Naive thymus-derived CD8-positive, alpha-beta T cell (primary cell): Measurements from ENCODE around the gene VAT1. TPM values are rescaled to one million over a fixed set of nuclear protein-coding genes. Genes with fewer than 3 reads are reported as not detected.
"Not testable (repeated sequence)": the region's sequence is repeated elsewhere in the genome, so short reads cannot be mapped to it uniquely, and the experiment has no call there.

Source experiments
- ATAC-seq, 2 donors: fragments of 150-1000 bp; cut with Tn5 transposase in 1 of 2; sonication (Bioruptor Pico), chemical (Tn5 transposase) in 1 of 2; 1 replicate in 1 of 2; 2 replicates in 1 of 2; pipeline ENCODE4 v1.10.0; 2021; ENCODE audit warnings: mild to moderate bottlenecking in 2 of 2, moderate library complexity in 2 of 2
- POLR2A ChIA-PET: fragments of 350-600 bp; sonication (Branson Sonifier 250); formaldehyde crosslinking; loops from one replicate; lab custom pipeline; 2021; ENCODE audit warnings: antibody characterized with exemption; lab: Charles Lee
- DNase-seq, 10 donors: peaks; one replicate each; pipeline versions ENCODE4 v3.0.0 to v3.0.0-alpha.2; 2020 to 2022
- H3K27ac Mint-ChIP-seq, 10 donors: one replicate each; pipeline ENCODE4 v1.8.0; 2020 to 2022; ENCODE audit warnings: mild to moderate bottlenecking in 10 of 10, mixed read lengths in 10 of 10, moderate library complexity in 4 of 10, inconsistent platforms in 1 of 10
- H3K27me3 Mint-ChIP-seq, 5 donors: one replicate each; pipeline ENCODE4 v1.8.0; 2021 to 2022; ENCODE audit warnings: mixed read lengths in 5 of 5
- H3K36me3 Mint-ChIP-seq, 3 donors: one replicate each; pipeline ENCODE4 v1.8.0; 2020 to 2022; ENCODE audit warnings: mixed read lengths in 3 of 3, mild to moderate bottlenecking in 2 of 3, inconsistent platforms in 1 of 3
- H3K4me1 Mint-ChIP-seq, 4 donors: one replicate each; pipeline ENCODE4 v1.8.0; 2021 to 2022; ENCODE audit warnings: mixed read lengths in 4 of 4
- H3K4me3 Mint-ChIP-seq, 10 donors: one replicate each; pipeline ENCODE4 v1.8.0; 2020 to 2022; ENCODE audit warnings: mild to moderate bottlenecking in 10 of 10, mixed read lengths in 10 of 10, moderate library complexity in 6 of 10, inconsistent platforms in 1 of 10
- H3K9me3 Mint-ChIP-seq, 9 donors: one replicate each; pipeline ENCODE4 v1.8.0; 2020 to 2022; ENCODE audit warnings: mixed read lengths in 9 of 9, mild to moderate bottlenecking in 3 of 9, inconsistent platforms in 1 of 9, moderate library complexity in 1 of 9
- polyA plus RNA-seq, 3 donors: library from polyadenylated mRNA; unstranded; fragments of 300-500 nt; fragmentation: Illumina TruSeq; gene quantifications; one replicate each; pipeline ENCODE4 v1.2.3, GENCODE V29; 2021
- total RNA-seq, 8 experiments: library from RNA in 2 of 8; stranded (reverse) in 2 of 8; gene quantifications; one replicate each; pipeline ENCODE4 v1.2.3 and lab custom pipeline; 2021 to 2026

VAT1 gene
- total and polyA plus RNA-seq, 5 experiments from 2014 or later = 24.7 to 42.2 (median 33.9) TPM

- Mint-ChIP-seq H3K9me3 (no peaks in the 10 kb centered on the region), H3K36me3 (peaks cover 0 to 42% (median 4%) of the 10 kb centered on the region in 3 donors), H3K27ac (peak overlapping the region in 3 of 10 donors; percentile 63 to 85 (median 69)), H3K4me3 (no peak overlapping the region), H3K4me1 (peaks cover 11 to 35% (median 24%) of the 10 kb centered on the region in 4 donors), H3K27me3 (no peaks in the 10 kb centered on the region)
- ATAC-seq (no peak), DNase-seq (no peak)
- POLR2A ChIA-PET = no interaction called here
Measured at GRCh38 chr17:43014020-43014648, 8.1 kb downstream of the VAT1 start.

DNA sequence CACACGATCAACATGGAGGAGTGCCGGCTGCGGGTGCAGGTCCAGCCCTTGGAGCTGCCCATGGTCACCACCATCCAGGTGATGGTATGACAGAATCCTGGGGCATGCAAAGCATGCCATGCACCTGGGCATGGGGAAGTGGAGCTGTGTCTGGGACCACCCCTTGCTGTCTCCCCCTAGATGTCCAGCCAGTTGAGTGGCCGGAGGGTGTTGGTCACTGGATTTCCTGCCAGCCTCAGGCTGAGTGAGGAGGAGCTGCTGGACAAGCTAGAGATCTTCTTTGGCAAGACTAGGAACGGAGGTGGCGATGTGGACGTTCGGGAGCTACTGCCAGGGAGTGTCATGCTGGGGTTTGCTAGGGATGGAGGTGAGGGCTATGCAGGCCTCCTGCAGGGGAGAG, 8.9 kb downstream of the VAT1 start:
- no peaks in the 10 kb centered on the region for H3K27me3 Mint-ChIP-seq
- H3K27ac Mint-ChIP-seq = peak overlapping the region in 2 of 10 donors; percentile 43 to 63
- H3K4me3 Mint-ChIP-seq = no peak overlapping the region
- H3K36me3 Mint-ChIP-seq = peaks cover 0 to 42% (median 4%) of the 10 kb centered on the region in 3 donors
- DNase-seq (no peak), ATAC-seq (no peak)
- H3K9me3 Mint-ChIP-seq = no peaks in the 10 kb centered on the region
- POLR2A ChIA-PET = interaction anchor here (0.5 to 2.2 kb wide), 4 partner anchors 8 to 347 kb away, joined by 3 to 9 read pairs (median 3); partner anchors contain the start of gene VAT1
- peaks cover 8 to 27% (median 22%) of the 10 kb centered on the region in 4 donors for H3K4me1 Mint-ChIP-seq

- H3K27ac Mint-ChIP-seq = peak overlapping the region in 2 of 10 donors; percentile 27 to 28
- no peaks in the 10 kb centered on the region for H3K9me3 Mint-ChIP-seq
- ATAC-seq = no peak
- POLR2A ChIA-PET = interaction anchor here (1.3 to 2.2 kb wide), 3 partner anchors 9 to 349 kb away, joined by 3 to 9 read pairs (median 3); partner anchors contain the start of gene VAT1
- DNase-seq = peak in 1 of 10 donors; percentile 52
- no peaks in the 10 kb centered on the region for H3K27me3 Mint-ChIP-seq
- peaks cover 0 to 42% (median 4%) of the 10 kb centered on the region in 3 donors for H3K36me3 Mint-ChIP-seq
- peaks cover 5 to 28% (median 26%) of the 10 kb centered on the region in 4 donors for H3K4me1 Mint-ChIP-seq
- H3K4me3 Mint-ChIP-seq = no peak overlapping the region
Measured at GRCh38 chr17:43011728-43012472, 10.3 kb downstream of the VAT1 start.

- H3K4me1 Mint-ChIP-seq = peaks cover 10 to 35% (median 33%) of the 10 kb centered on the region in 4 donors
- ATAC-seq = no peak
- peak overlapping the region in 5 of 10 donors; percentile 8 to 62 (median 58) for H3K27ac Mint-ChIP-seq
- POLR2A ChIA-PET = interaction anchor here (0.5 to 1.0 kb wide), 2 partner anchors 8 to 28 kb away, joined by 3 read pairs; no protein-coding TSS in a partner anchor
- H3K36me3 Mint-ChIP-seq = peaks cover 0 to 42% (median 4%) of the 10 kb centered on the region in 3 donors
- no peak for DNase-seq
- H3K27me3 Mint-ChIP-seq = no peaks in the 10 kb centered on the region
- peak overlapping the region in 2 of 10 donors; percentile 5 to 55 for H3K4me3 Mint-ChIP-seq
- no peaks in the 10 kb centered on the region for H3K9me3 Mint-ChIP-seq
Measured at GRCh38 chr17:43010667-43011308, 11.4 kb downstream of the VAT1 start.

DNA sequence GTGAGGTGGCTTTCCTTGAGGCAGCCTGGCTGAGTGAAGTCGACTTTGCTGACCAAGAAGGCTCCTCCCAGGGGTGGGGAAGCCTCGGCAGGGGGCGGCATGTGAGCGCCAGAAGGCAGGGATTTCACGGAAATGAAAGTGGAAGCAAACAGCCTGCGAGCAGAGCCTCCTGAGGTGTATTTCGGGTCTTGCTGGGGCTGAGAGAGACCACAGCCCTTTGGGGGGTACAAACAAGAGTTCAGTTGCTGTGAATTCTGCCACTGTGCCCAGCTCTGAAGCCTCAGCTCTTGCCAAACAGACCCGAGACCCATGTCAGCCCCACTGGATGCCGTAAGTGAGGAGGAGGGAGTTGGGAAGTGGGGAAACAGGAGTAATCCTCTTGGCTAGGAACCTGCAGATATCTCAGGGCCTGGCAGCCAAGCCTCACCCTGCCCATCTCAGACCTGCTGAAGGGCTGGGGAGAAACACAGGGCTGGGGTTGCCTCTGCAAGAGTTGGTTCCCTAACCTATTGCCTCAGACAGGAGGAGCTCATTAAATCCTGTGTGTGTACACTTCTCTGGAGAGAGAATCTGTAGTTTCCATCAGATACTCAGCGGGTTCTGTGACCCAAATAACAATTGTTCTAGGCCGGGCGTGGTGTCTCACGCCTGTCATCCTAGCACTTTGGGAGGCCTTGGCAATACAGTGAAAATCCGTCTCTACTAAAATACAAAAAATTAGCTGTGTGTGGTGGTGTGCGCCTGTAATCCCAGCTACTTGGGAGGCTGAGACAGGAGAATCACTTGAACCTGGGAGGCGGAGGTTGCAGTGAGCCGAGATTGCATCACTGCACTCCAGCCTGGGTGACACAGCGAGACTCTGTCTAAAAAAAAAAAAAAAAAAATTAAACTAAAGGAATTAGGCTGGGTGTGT, 15.3 kb downstream of the VAT1 start, which contains the start of gene IFI35:
Gene IFI35 (plus strand): TSS at position 146 of the 913 bp plus-strand sequence. CDS start 164 bp downstream, at position 310.
- Mint-ChIP-seq H3K27me3 (no peaks in the 10 kb centered on the region), H3K9me3 (no peaks in the 10 kb centered on the region), H3K36me3 (peaks cover 0 to 35% (median 7%) of the 10 kb centered on the region in 3 donors), H3K27ac (peak within 1 kb of the TSS; percentile 98 to 100 (median 99)), H3K4me1 (peaks cover 8 to 35% (median 27%) of the 10 kb centered on the region in 4 donors), H3K4me3 (peak within 1 kb of the TSS; percentile 98 to 100 (median 99))
- POLR2A ChIA-PET = interaction anchor here (1.0 to 3.2 kb wide), 11 partner anchors 9 to 362 kb away, joined by 3 to 24 read pairs (median 8); partner anchors contain the start of genes NBR1, RPL27, TMEM106A and VAT1
- DNase-seq (peak; percentile 66 to 91 (median 82)), ATAC-seq (peak; percentile 99)

DNA sequence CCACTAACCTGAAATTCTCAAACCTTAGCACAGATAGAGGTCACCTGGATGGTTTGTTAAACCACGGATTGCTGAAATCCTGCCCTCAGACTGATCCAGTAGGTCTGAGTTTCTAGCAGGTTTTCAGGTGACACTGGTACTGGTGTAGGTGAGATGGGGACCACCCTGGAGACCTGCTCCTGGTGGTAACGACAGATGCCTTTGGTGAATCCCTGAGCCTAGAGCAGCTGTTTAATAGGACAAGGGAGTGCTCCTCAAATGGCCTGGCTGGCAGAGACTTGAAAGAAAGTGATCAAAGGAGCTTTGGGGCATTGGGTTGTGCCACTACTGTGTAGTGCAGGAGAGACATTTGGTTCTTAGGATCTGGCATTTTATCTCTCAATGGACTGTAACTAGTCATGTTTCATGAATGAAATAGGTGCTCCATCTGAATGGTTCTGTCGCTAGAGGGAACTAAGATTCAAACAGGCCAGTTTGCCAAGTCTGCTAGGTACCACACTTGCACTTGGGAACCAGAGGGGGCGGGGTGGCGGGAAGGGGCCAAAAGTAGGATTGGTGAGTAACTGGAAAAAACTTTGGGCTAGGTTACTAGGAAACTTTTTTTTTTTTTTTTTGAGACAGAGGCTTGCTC, 18.5 kb downstream of the VAT1 start:
- Mint-ChIP-seq H3K4me3 (peak overlapping the region in 1 of 10 donors; percentile 33), H3K36me3 (peaks cover 0 to 49% (median 18%) of the 10 kb centered on the region in 3 donors), H3K27ac (peak overlapping the region in 6 of 10 donors; percentile 42 to 83 (median 66)), H3K9me3 (no peaks in the 10 kb centered on the region), H3K27me3 (no peaks in the 10 kb centered on the region), H3K4me1 (peaks cover 12 to 38% (median 32%) of the 10 kb centered on the region in 4 donors)
- POLR2A ChIA-PET = no interaction called here
- no peak for ATAC-seq
- DNase-seq = no peak

DNA sequence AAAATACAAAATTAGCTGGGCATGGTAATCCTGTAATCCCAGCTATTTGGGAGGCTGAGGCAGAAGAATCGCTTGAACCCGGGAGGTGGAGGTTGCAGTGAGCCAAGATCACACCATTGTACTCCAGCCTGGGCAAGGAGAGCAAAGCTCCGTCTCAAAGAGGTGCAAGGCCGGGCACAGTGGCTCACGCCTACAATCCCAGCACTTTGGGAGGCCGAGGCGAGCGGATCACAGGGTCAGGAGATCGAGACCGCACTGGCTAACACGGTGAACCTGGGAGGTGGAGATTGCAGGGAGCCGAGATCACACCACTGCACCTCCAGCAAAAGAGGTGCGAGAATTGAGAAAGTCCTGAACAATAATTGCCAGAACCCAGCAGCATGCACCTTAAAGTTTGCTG, 21.3 kb downstream of the VAT1 start:
- Mint-ChIP-seq H3K36me3 (peaks cover 0 to 51% (median 18%) of the 10 kb centered on the region in 3 donors), H3K4me1 (peaks cover 13 to 35% (median 27%) of the 10 kb centered on the region in 4 donors), H3K4me3 (peak overlapping the region in 2 of 10 donors; percentile 10 to 22), H3K27ac (peak overlapping the region in 4 of 10 donors; percentile 40 to 81 (median 69))
- not testable (repeated sequence) for ATAC-seq, H3K9me3 Mint-ChIP-seq, DNase-seq, H3K27me3 Mint-ChIP-seq
- POLR2A ChIA-PET = interaction anchor here (0.7 to 1.4 kb wide), 3 partner anchors 12 to 387 kb away, joined by 3 read pairs; no protein-coding TSS in a partner anchor

DNA sequence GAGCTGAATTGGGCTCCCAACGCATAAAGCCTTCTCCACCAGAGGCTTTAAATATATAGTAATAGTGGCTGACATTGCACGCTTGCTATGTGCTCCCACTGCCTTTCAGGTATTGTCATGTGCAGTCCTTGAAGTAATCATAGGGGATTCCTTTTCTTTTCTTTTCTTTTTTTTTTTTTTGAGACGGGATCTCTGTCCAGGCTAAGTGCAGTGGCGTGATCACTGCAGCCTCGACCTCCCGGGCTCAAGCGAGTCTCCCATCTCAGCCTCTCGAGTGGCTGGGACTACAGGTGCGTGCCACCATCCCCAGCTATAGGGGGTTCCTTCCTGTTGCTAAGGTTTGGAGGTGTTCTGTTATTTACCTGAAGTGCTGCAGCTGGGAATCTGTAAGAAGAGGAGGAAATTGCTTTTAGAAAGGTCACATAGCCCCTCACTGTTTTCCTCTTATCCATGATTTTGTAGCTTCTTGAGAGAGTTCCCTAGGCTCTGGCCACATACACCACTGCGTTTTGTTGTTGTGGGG, 23.1 kb downstream of the VAT1 start:
- ATAC-seq (no peak), DNase-seq (no peak)
- Mint-ChIP-seq H3K27me3 (no peaks in the 10 kb centered on the region), H3K27ac (peak overlapping the region; percentile 91 to 100 (median 99)), H3K9me3 (no peaks in the 10 kb centered on the region), H3K36me3 (peaks cover 0 to 48% (median 18%) of the 10 kb centered on the region in 3 donors), H3K4me3 (peak overlapping the region; percentile 93 to 98 (median 96)), H3K4me1 (peaks cover 16 to 35% (median 27%) of the 10 kb centered on the region in 4 donors)
- POLR2A ChIA-PET = interaction anchor here (0.5 to 2.8 kb wide), 18 partner anchors 8 to 1310 kb away, joined by 3 to 44 read pairs (median 11); partner anchors contain the start of genes AARSD1, BRCA1, EIF1 and IFI35

- Mint-ChIP-seq H3K4me3 (peak within 1 kb of the TSS; percentile 93 to 98 (median 96)), H3K9me3 (no peaks in the 10 kb centered on the region), H3K27ac (peak within 1 kb of the TSS; percentile 91 to 100 (median 99)), H3K27me3 (no peaks in the 10 kb centered on the region), H3K36me3 (peaks cover 0 to 48% (median 18%) of the 10 kb centered on the region in 3 donors), H3K4me1 (peaks cover 16 to 35% (median 27%) of the 10 kb centered on the region in 4 donors)
- peak; percentile 94 to 95 for ATAC-seq
- POLR2A ChIA-PET = interaction anchor here (0.5 to 2.8 kb wide), 36 partner anchors 8 to 1309 kb away, joined by 3 to 44 read pairs (median 6); partner anchors contain the start of genes AARSD1, BECN1, BRCA1 and CNP
- DNase-seq = peak; percentile 86 to 99 (median 98)
Measured at GRCh38 chr17:42997984-42998938, 23.9 kb downstream of the VAT1 start, which contains the start of gene RPL27. RPL27 (plus strand) TSS chr17:42998419; CDS start chr17:42998751, 332 bp downstream.
